Osteoblast (primary cell): ENCODE data around the gene FRMD3. TPM values are rescaled to one million over a fixed set of nuclear protein-coding genes. Genes with fewer than 3 reads are reported as not detected.

Experiments used
- DNase-seq: peaks from one replicate; pipeline ENCODE4 v3.0.0; 2011; ENCODE audit warnings: low spot score, mixed read lengths; ENCODE audit not compliant: insufficient read length; ENCODE audit errors: missing footprints
- H2AFZ ChIP-seq: 2 replicates; pipeline ENCODE4 v1.6.0; 2011; ENCODE audit warnings: mild to moderate bottlenecking, low read length
- H3K27ac ChIP-seq: 2 replicates; pipeline ENCODE4 v1.5.1; 2011; ENCODE audit warnings: mild to moderate bottlenecking, low read depth, low read length, moderate library complexity
- H3K27me3 ChIP-seq: 2 replicates; pipeline ENCODE4 v1.6.0; 2012; ENCODE audit warnings: mild to moderate bottlenecking, control low read depth, inconsistent platforms, low read length, moderate library complexity; ENCODE audit not compliant: insufficient read depth
- H3K36me3 ChIP-seq: 2 replicates; pipeline ENCODE4 v1.5.1; 2011; ENCODE audit warnings: mild to moderate bottlenecking, low read length, control low read depth, moderate library complexity; ENCODE audit not compliant: insufficient read depth
- H3K4me1 ChIP-seq: 2 replicates; pipeline ENCODE4 v1.5.1; 2011; ENCODE audit warnings: mild to moderate bottlenecking, low read length, control low read depth, moderate library complexity; ENCODE audit not compliant: insufficient read depth
- H3K4me2 ChIP-seq: 2 replicates; pipeline ENCODE4 v1.6.0; 2011; ENCODE audit warnings: mild to moderate bottlenecking, low read length; ENCODE audit not compliant: insufficient read depth
- H3K4me3 ChIP-seq: fragments of 200-600 bp; sonication (generic); 3 replicates; pipeline ENCODE4 v1.5.1; 2012; ENCODE audit warnings: mild to moderate bottlenecking, low read length, inconsistent platforms; ENCODE audit not compliant: insufficient read depth
- H3K79me2 ChIP-seq: 2 replicates; pipeline ENCODE4 v1.6.0; 2012; ENCODE audit warnings: mild to moderate bottlenecking, low read length, control low read depth, inconsistent platforms; ENCODE audit not compliant: insufficient read depth
- H3K9me3 ChIP-seq: 2 replicates; pipeline ENCODE4 v1.5.1; 2011; ENCODE audit warnings: low read depth, low read length, control low read depth
- H4K20me1 ChIP-seq: 2 replicates; pipeline ENCODE4 v1.6.0; 2012; ENCODE audit warnings: mild to moderate bottlenecking, low read length, control low read depth; ENCODE audit not compliant: insufficient read depth
- total RNA-seq: library from RNA; depleted of rRNA; stranded (reverse); fragments of >200 nt; gene quantifications from 2 replicates; pipeline ENCODE4 v1.2.3, GENCODE V29; 2012
- TF ChIP-seq, protein P1 (sequence below): IDR thresholded peaks from 2 replicates; pipeline ENCODE4 v1.5.1; 2011; ENCODE audit warnings: mild to moderate bottlenecking, low read depth, low read length, moderate library complexity; ENCODE audit errors: extremely low read depth

FRMD3 gene
- total RNA-seq, 1 donor, result 0.36 TPM

GRCh38 chr9:83440641-83441040 is 97.6 kb downstream of the FRMD3 start:
- no peak for DNase-seq
- H3K4me1 ChIP-seq, result no peaks in the 10 kb centered on the region
- H3K4me2 ChIP-seq, result no peak overlapping the region
- no peaks in the 10 kb centered on the region for H3K36me3 ChIP-seq
- H3K27me3 ChIP-seq, result no peaks in the 10 kb centered on the region
- H4K20me1 ChIP-seq, result no peaks in the 10 kb centered on the region
- H2AFZ ChIP-seq, result no peak overlapping the region
- H3K79me2 ChIP-seq, result no peaks in the 10 kb centered on the region
- TF ChIP-seq, protein P1, sequence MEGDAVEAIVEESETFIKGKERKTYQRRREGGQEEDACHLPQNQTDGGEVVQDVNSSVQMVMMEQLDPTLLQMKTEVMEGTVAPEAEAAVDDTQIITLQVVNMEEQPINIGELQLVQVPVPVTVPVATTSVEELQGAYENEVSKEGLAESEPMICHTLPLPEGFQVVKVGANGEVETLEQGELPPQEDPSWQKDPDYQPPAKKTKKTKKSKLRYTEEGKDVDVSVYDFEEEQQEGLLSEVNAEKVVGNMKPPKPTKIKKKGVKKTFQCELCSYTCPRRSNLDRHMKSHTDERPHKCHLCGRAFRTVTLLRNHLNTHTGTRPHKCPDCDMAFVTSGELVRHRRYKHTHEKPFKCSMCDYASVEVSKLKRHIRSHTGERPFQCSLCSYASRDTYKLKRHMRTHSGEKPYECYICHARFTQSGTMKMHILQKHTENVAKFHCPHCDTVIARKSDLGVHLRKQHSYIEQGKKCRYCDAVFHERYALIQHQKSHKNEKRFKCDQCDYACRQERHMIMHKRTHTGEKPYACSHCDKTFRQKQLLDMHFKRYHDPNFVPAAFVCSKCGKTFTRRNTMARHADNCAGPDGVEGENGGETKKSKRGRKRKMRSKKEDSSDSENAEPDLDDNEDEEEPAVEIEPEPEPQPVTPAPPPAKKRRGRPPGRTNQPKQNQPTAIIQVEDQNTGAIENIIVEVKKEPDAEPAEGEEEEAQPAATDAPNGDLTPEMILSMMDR, result no peak
- no peaks in the 10 kb centered on the region for H3K9me3 ChIP-seq
- no peak overlapping the region for H3K4me3 ChIP-seq
- H3K27ac ChIP-seq, result no peak overlapping the region

- no peaks in the 10 kb centered on the region for H3K27me3 ChIP-seq
- H3K27ac ChIP-seq, result no peak overlapping the region
- no peak overlapping the region for H2AFZ ChIP-seq
- no peak overlapping the region for H3K4me3 ChIP-seq
- H3K36me3 ChIP-seq, result no peaks in the 10 kb centered on the region
- H3K4me1 ChIP-seq, result peaks cover 4% of the 10 kb centered on the region
- no peaks in the 10 kb centered on the region for H4K20me1 ChIP-seq
- H3K9me3 ChIP-seq, result no peaks in the 10 kb centered on the region
- H3K79me2 ChIP-seq, result no peaks in the 10 kb centered on the region
- no peak overlapping the region for H3K4me2 ChIP-seq
- TF ChIP-seq, protein P1, result no peak
- DNase-seq, result no peak
These were observed 102.9 kb downstream of the FRMD3 start for GRCh38 chr9:83435301-83435700.

- peaks cover 4% of the 10 kb centered on the region for H3K4me1 ChIP-seq
- no peaks in the 10 kb centered on the region for H3K36me3 ChIP-seq
- DNase-seq, result no peak
- H3K4me2 ChIP-seq, result no peak overlapping the region
- TF ChIP-seq, protein P1, result no peak
- H3K79me2 ChIP-seq, result no peaks in the 10 kb centered on the region
- no peaks in the 10 kb centered on the region for H3K27me3 ChIP-seq
- H3K4me3 ChIP-seq, result no peak overlapping the region
- no peaks in the 10 kb centered on the region for H4K20me1 ChIP-seq
- H3K27ac ChIP-seq, result no peak overlapping the region
- no peaks in the 10 kb centered on the region for H3K9me3 ChIP-seq
- no peak overlapping the region for H2AFZ ChIP-seq
These were observed 103.9 kb downstream of the FRMD3 start for GRCh38 chr9:83434254-83434653.

GRCh38 chr9:83433846-83434245 is 104.4 kb downstream of the FRMD3 start:
- H3K4me2 ChIP-seq, result no peak overlapping the region

More at GRCh38 chr9:83433846-83434245, 104.4 kb downstream of the FRMD3 start:
- H3K36me3 ChIP-seq, result no peaks in the 10 kb centered on the region
- TF ChIP-seq, protein P1, result no peak
- H3K4me1 ChIP-seq, result peaks cover 4% of the 10 kb centered on the region
- H3K9me3 ChIP-seq, result no peaks in the 10 kb centered on the region
- no peaks in the 10 kb centered on the region for H4K20me1 ChIP-seq
- no peak for DNase-seq
- H3K27me3 ChIP-seq, result no peaks in the 10 kb centered on the region
- no peak overlapping the region for H2AFZ ChIP-seq
- no peaks in the 10 kb centered on the region for H3K79me2 ChIP-seq
- H3K4me3 ChIP-seq, result no peak overlapping the region
- H3K27ac ChIP-seq, result no peak overlapping the region
